ENCODE data around the gene FOXN3.

GRCh38 chr14:89427426-89428172 lies 10.6 kb upstream of the FOXN3 start:
- TF ChIP-seq CTCF (IDR thresholded peaks at IDR 0.05; ENCODE audit: extremely low read depth in 1 of 2, insufficient read depth in 1 of 2, low read depth in 1 of 2, low read length in 2 of 2) = no peak
- no peak for TF ChIP-seq EZH2 (IDR thresholded peaks at IDR 0.05; ENCODE audit: borderline replicate concordance, low read depth, low read length, severe bottlenecking)
- TF ChIP-seq MAX (IDR thresholded peaks at IDR 0.05; ENCODE audit: insufficient read depth, insufficient read length) = no peak
- TF ChIP-seq POLR2A (IDR thresholded peaks at IDR 0.05; ENCODE audit: low read depth, low read length) = no peak
- TF ChIP-seq POLR2AphosphoS5 (IDR thresholded peaks at IDR 0.05; ENCODE audit: insufficient read depth, low read depth, low read length) = no peak
- TF ChIP-seq JUN (IDR thresholded peaks at IDR 0.05; ENCODE audit: borderline replicate concordance, insufficient read depth, insufficient read length, low read depth) = no peak
- no peak for TF ChIP-seq MYC (IDR thresholded peaks at IDR 0.05; ENCODE audit: low read depth, low read length)
- TF ChIP-seq FOS (IDR thresholded peaks at IDR 0.05; ENCODE audit: borderline replicate concordance, insufficient read depth, low read length) = no peak
